CD4-positive, alpha-beta T cell (primary cell): ENCODE results near the gene CNOT2. TPM values are rescaled to one million over a fixed set of nuclear protein-coding genes. Genes with fewer than 3 reads are reported as not detected.

ENCODE experiments used
- ATAC-seq: fragments of 200-7000 bp; cut with Tn5 transposase; one replicate; pipeline ENCODE4 v1.10.0; 2022; ENCODE audit warnings: mild to moderate bottlenecking; ENCODE audit not compliant: poor library complexity
- CTCF ChIA-PET: fragments of 350-600 bp; sonication (Branson Sonifier 250); formaldehyde crosslinking; loops from one replicate; lab custom pipeline; 2021; ENCODE audit warnings: antibody characterized with exemption, inconsistent platforms; lab: Charles Lee
- POLR2A ChIA-PET: fragments of 350-600 bp; sonication (Branson Sonifier 250); formaldehyde crosslinking; loops from one replicate; lab custom pipeline; 2021; ENCODE audit warnings: antibody characterized with exemption, inconsistent platforms; lab: Charles Lee
- DNase-seq, 14 experiments: peaks; one replicate each; pipeline ENCODE4 v3.0.0-alpha.2; 2013 to 2020; ENCODE audit warnings: mixed read lengths in 2 of 14
- H3K27ac ChIP-seq, 2 donors: one replicate each; pipeline versions ENCODE4 v1.5.1 to v1.7.0; 2013; ENCODE audit warnings: low read length in 2 of 2, low read depth in 1 of 2, mild to moderate bottlenecking in 1 of 2
- H3K27me3 ChIP-seq, 2 experiments: 1 replicate in 1 of 2; 2 replicates in 1 of 2; pipeline versions ENCODE4 v1.6.1 to v1.7.0; 2013; ENCODE audit warnings: low read length in 2 of 2, control low read depth in 1 of 2, mild to moderate bottlenecking in 1 of 2, moderate library complexity in 1 of 2; ENCODE audit not compliant: insufficient read depth in 2 of 2, control insufficient read depth in 1 of 2
- H3K36me3 ChIP-seq: one replicate; pipeline ENCODE4 v1.6.1; 2013; ENCODE audit warnings: low read length, control low read depth; ENCODE audit not compliant: insufficient read depth
- H3K4me1 ChIP-seq: one replicate; pipeline ENCODE4 v1.6.1; 2013; ENCODE audit warnings: low read length, control low read depth; ENCODE audit not compliant: insufficient read depth
- H3K4me3 ChIP-seq: one replicate; pipeline ENCODE4 v1.5.1; 2013; ENCODE audit warnings: mild to moderate bottlenecking, low read length, moderate library complexity
- H3K9me3 ChIP-seq, 2 experiments: 1 replicate in 1 of 2; 2 replicates in 1 of 2; pipeline versions ENCODE4 v1.6.1 to v1.7.0; 2013; ENCODE audit warnings: low read length in 2 of 2, mild to moderate bottlenecking in 2 of 2, control low read depth in 1 of 2, moderate library complexity in 1 of 2; ENCODE audit not compliant: control insufficient read depth in 1 of 2, insufficient read depth in 1 of 2
- H3K27ac Mint-ChIP-seq: one replicate; pipeline ENCODE4 v1.8.0; 2020; ENCODE audit warnings: mixed read lengths
- H3K27me3 Mint-ChIP-seq: one replicate; pipeline ENCODE4 v1.8.0; 2021; ENCODE audit warnings: mixed read lengths
- H3K36me3 Mint-ChIP-seq: one replicate; pipeline ENCODE4 v1.8.0; 2021; ENCODE audit warnings: low read depth, mixed read lengths
- H3K4me1 Mint-ChIP-seq: one replicate; pipeline ENCODE4 v1.8.0; 2021; ENCODE audit warnings: low read depth, mixed read lengths
- H3K4me3 Mint-ChIP-seq: one replicate; pipeline ENCODE4 v1.8.0; 2020; ENCODE audit warnings: mild to moderate bottlenecking, mixed read lengths
- H3K9me3 Mint-ChIP-seq: one replicate; pipeline ENCODE4 v1.8.0; 2020; ENCODE audit warnings: mixed read lengths
- CTCF ChIP-seq: fragments of 200-600 bp; IDR thresholded peaks from one replicate; pipeline ENCODE4 v1.8.0; 2022; ENCODE audit warnings: antibody characterized with exemption, mild to moderate bottlenecking
- intact Hi-C, 2 experiments: fragments of 100-400 bp; cut with DNase I in 1 of 2; cut with micrococcal nuclease in 1 of 2; formaldehyde crosslinking; loops; one replicate each; pipeline versions ENCODE4 v1.15.1 to v1.9.0; 2023 to 2025; cut with DNase I, micrococcal nuclease
- total RNA-seq, 174 experiments: library from RNA in 2 of 174; stranded (reverse) in 2 of 174; gene quantifications; one replicate each; pipeline ENCODE4 v1.2.3 and lab custom pipeline; 2021 to 2026

The CNOT2 gene
- total RNA-seq, 2 experiments from 2014 or later, result 107 to 121 TPM

- no peak for TF ChIP-seq CTCF
- Histone ChIP-seq H3K4me3 (peak overlapping the region; percentile 88), H3K9me3 (no peaks in the 10 kb centered on the region)
These were observed 1.4 kb upstream of the CNOT2 start for GRCh38 chr12:70241845-70242244.

GRCh38 chr12:70243510-70244371, 508 bp downstream of the CNOT2 start:
- H3K27ac Mint-ChIP-seq, result peak overlapping the region; percentile 97
- peak; percentile 54 to 89 (median 68) for DNase-seq
- peak; percentile 58 for ATAC-seq
- peak overlapping the region; percentile 99 for H3K4me3 Mint-ChIP-seq
- H3K36me3 ChIP-seq, result peaks cover 28% of the 10 kb centered on the region
- H3K4me1 ChIP-seq, result peaks cover 12% of the 10 kb centered on the region
- ChIA-PET POLR2A (interaction anchor here (0.6 to 4.0 kb wide), 22 partner anchors 11 to 1596 kb away, joined by 3 to 32 read pairs (median 4); partner anchors contain the start of genes KCNMB4, TBC1D15, THAP2 and ZFC3H1), CTCF (no interaction called here)
- peaks cover 84% of the 10 kb centered on the region for H3K4me1 Mint-ChIP-seq
- H3K27ac ChIP-seq, result peak overlapping the region; percentile 96 to 98
- intact Hi-C loops, result loop anchor here (1.0 to 10.0 kb wide), 6 partner anchors 17 to 1591 kb away; partner anchors contain the start of genes KCNMB4 (in 1 of the 2), RAB3IP (in 1 of the 2) and TBC1D15 (in 1 of the 2)
- H3K27me3 ChIP-seq, result no peaks in the 10 kb centered on the region
- H3K4me3 ChIP-seq, result peak overlapping the region; percentile 88
- no peak for TF ChIP-seq CTCF
- peaks cover 79% of the 10 kb centered on the region for H3K36me3 Mint-ChIP-seq
- no peaks in the 10 kb centered on the region for H3K9me3 ChIP-seq
- no peaks in the 10 kb centered on the region for H3K27me3 Mint-ChIP-seq
- no peaks in the 10 kb centered on the region for H3K9me3 Mint-ChIP-seq

More at GRCh38 chr12:70241845-70242244, 1.4 kb upstream of the CNOT2 start:
- Mint-ChIP-seq H3K27ac (peak overlapping the region; percentile 97), H3K36me3 (peaks cover 81% of the 10 kb centered on the region), H3K9me3 (no peaks in the 10 kb centered on the region), H3K27me3 (no peaks in the 10 kb centered on the region), H3K4me3 (peak overlapping the region; percentile 99), H3K4me1 (peaks cover 67% of the 10 kb centered on the region)
- peak overlapping the region in 1 of 2 donors; percentile 98 for H3K27ac ChIP-seq
- intact Hi-C loops, result loop anchor here in 1 of 2 experiments (2.0 to 10.0 kb wide), 4 partner anchors 123 to 1593 kb away; partner anchors contain the start of genes RAB3IP and TBC1D15
- peaks cover 35% of the 10 kb centered on the region for H3K36me3 ChIP-seq
- H3K27me3 ChIP-seq, result no peaks in the 10 kb centered on the region
- DNase-seq (no peak), ATAC-seq (no peak)
- ChIA-PET CTCF (interaction anchor here (0.5 to 0.6 kb wide), 2 partner anchors 16 to 64 kb away, joined by 3 read pairs; no protein-coding TSS in a partner anchor), POLR2A (interaction anchor here (4.0 kb wide), 1 partner anchor 124 kb away, joined by 32 read pairs; the partner anchor contains the start of gene KCNMB4)
- H3K4me1 ChIP-seq, result peaks cover 6% of the 10 kb centered on the region

GRCh38 chr12:70244409-70244808, 1.2 kb downstream of the CNOT2 start:
- CTCF ChIA-PET, result no interaction called here
- Mint-ChIP-seq H3K27me3 (no peaks in the 10 kb centered on the region), H3K36me3 (peaks cover 76% of the 10 kb centered on the region), H3K27ac (peak overlapping the region; percentile 97), H3K9me3 (no peaks in the 10 kb centered on the region), H3K4me1 (peaks cover 86% of the 10 kb centered on the region), H3K4me3 (peak overlapping the region; percentile 97)
- Histone ChIP-seq H3K27me3 (no peaks in the 10 kb centered on the region), H3K4me1 (peaks cover 12% of the 10 kb centered on the region), H3K27ac (peak overlapping the region; percentile 96 to 98), H3K9me3 (no peaks in the 10 kb centered on the region), H3K4me3 (peak overlapping the region; percentile 88), H3K36me3 (peaks cover 25% of the 10 kb centered on the region)
- DNase-seq (peak in 1 of 14 experiments; percentile 38), ATAC-seq (no peak)
- POLR2A ChIA-PET, result interaction anchor here (0.8 to 4.0 kb wide), 19 partner anchors 13 to 1595 kb away, joined by 3 to 32 read pairs (median 4); partner anchors contain the start of genes KCNMB4, TBC1D15, THAP2 and ZFC3H1
- no peak for TF ChIP-seq CTCF
- intact Hi-C loops, result loop anchor here (1.0 to 10.0 kb wide), 4 partner anchors 16 to 1590 kb away; partner anchors contain the start of genes KCNMB4 (in 1 of the 2) and TBC1D15 (in 1 of the 2)
